ENCODE measurements around the gene SELENBP1.
"Not testable (repeated sequence)": the region's sequence is repeated elsewhere in the genome, so short reads cannot be mapped to it uniquely, and the experiment has no call there.

Gene SELENBP1

GRCh38 chr1:151372058-151372934 is at the start of gene SELENBP1:
TSS of gene SELENBP1 (minus strand) at chr1:151372705. CDS start at chr1:151372641, 64 bp downstream.
- no peak for DNase-seq (ENCODE audit: low read depth in 2 of 2)

DNA sequence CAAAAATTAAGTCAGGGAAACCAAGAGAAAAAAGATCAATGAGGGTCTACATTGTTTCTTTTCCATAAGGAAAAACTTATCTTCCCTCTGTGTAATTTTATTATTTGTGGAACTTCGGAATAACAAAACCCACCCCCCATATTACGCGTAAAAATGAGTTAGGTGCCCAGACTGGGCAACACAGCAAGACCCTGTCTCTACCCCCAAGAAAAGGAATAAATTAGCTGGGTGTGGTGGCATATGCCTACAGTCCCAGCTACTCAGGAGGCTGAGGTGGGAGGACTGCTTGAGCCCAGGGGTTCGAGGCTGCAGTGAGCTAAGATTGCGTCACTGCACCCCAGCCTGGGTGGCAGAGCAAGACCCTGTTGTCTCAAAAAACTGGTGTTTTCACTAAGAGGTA is 47.3 kb upstream of the SELENBP1 start:
- DNase-seq (ENCODE audit: low read depth in 2 of 2): no peak

DNA sequence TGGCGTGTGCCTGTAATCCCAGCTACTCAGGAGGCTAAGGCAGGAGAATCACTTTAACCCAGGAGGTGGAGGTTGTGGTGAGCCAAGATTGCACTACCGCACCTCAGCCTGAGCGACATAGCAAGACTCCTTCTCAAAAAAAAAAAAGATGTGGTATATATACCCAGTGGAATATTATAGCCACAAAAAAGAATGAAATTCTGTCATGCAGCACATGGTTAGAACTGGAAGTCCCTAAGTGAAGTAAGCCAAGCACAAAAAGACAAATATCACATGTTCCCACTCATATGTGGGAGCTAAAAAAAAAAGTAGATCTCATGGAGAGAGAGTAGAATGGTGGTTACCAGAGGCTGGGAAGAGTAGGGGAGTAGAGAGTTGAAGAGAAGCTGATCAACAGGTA is 45.6 kb upstream of the SELENBP1 start:
- no peak for DNase-seq (ENCODE audit: low read depth in 2 of 2)

DNA sequence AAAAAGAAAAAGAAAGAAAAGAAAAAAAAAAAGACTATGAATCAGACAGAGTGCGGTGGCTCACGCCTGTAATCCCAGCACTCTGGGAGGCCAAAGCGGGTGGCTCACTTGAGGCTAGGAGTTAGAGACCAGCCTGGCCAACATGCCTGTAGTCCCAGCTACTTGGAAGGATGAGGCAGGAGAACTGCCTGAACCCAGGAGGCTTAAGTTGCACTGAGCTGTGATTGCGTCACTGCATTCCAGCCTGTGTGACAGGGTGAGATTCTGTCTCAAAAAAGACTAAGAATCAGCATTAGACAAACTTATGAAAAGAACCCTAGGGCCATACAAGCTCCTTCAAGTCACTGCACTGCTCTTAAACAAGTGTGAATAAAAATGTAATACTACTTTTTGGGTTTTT is 43.7 kb upstream of the SELENBP1 start:
- no peak for DNase-seq (ENCODE audit: low read depth in 2 of 2)

- DNase-seq (ENCODE audit: low read depth in 2 of 2): no peak
These were observed 39.4 kb upstream of the SELENBP1 start for GRCh38 chr1:151411884-151412283.

GRCh38 chr1:151408891-151409290 is 36.4 kb upstream of the SELENBP1 start:
- no peak for DNase-seq (ENCODE audit: low read depth in 2 of 2)

GRCh38 chr1:151407304-151407703 is 34.8 kb upstream of the SELENBP1 start:
- DNase-seq (ENCODE audit: low read depth in 2 of 2): no peak

DNA sequence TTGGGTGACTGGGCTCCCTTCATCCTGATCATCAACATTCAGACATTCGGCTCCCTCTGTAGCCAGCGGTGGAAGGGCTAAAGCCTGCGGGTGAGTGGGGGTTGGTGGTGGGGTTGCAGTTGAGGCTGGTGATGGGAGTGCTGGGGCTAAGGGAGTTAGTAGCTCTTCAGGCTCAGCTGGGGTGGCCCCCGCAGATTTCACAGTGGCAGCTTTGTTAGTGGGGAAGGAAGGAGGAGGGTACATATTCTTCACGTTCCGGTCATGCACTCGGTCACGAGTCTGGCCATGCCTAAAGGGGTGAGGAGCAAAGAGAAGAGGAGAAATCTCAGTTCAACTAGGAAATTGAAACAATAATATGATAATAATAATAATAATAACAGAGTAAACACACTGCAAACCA is 33.7 kb upstream of the SELENBP1 start:
- no peak for DNase-seq (ENCODE audit: low read depth in 2 of 2)

DNA sequence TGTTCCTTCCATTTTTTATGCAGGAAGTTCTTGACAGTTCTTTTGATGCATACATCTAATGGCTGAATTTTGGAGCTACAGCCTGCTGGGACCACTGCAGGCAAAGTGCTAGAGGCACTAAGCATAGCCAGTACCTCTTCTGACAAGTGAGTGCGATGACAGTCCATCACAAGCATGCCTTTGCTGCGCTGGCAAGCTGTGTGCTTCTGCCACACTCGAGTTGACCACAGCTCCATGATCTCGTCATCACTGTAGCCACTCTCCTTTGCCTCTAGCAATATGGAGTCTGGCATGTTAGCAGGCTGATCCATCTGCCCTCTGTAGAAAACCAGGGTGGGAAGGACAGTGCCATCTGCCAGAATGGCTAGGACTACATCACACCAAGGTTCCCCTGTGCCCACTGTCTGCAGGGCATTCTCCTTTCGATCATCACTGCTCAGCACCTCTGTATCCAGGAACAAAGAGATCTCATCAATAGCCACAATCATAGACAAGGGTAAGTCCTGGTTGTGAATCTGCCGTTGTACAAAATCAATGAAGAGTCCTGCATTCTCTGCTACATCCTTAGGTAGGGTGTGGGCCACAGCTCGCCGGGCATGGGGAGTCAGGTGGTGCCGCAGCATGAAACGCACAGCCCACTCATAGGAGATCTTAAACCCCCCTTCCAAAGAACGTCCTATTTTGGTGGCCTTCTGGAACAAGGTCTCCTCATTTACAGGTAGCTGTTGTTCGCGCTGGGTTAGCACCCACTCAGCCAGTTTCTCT is 32.9 kb upstream of the SELENBP1 start:
- DNase-seq (ENCODE audit: low read depth in 2 of 2): no peak

DNA sequence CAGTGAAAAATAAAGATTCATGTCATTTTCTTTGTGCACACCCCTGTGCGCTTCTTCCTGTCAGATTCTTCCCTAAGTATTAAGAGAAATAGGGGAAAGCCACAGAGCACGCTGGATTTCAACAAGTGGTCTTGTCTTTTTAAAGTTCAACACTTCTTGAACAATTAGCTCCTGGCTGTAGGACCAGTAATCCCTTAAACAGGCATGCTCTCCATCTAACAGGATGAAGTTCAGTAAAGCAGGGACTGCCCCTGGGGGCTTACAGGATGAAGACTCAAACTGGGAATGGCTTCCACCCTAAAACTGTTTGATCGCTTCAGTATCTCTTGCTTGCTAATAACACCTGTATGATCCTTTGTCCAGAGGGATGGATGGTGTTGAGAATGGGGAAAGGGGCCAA is 31.1 kb upstream of the SELENBP1 start:
- no peak for DNase-seq (ENCODE audit: low read depth in 2 of 2)

DNA sequence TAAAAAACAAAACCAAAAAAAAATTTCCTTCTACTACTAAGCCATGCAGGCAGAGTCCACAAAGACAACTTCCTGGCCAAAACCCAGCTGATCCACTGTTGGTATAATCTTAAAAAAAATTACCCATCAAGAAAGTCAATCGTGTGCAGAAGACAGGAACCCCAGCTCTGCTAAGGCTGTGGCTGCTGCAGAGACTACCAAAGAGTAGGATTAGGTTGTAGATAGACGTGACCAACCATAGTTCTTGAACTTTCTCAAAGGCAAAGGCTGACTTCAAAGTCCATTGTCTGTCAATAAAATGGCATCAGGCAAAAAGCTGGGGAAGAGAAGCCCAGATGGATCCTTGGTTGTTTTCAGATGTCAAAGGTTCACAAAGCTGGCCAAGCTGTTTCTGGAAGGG is 30.3 kb upstream of the SELENBP1 start:
- DNase-seq (ENCODE audit: low read depth in 2 of 2): no peak

DNA sequence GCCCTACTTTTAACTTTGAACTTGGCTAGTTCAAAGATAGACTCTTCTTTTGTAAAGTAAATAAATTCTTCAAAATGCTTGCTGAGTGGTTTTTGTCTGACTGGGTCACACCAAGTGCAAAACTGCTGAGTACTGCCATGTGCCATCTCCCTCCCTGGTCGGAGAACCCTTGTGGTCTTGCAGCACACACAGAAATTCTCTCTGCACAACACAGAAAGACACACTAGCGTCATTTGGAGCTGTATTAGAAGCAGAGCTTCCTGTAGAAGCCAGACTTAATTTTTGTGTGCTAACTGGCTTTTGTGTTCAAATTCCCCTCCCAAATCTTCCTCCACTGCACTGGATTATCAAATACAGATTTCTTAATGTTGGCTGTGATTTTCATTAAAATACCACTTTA is 29.4 kb upstream of the SELENBP1 start:
- no peak for DNase-seq (ENCODE audit: low read depth in 2 of 2)

DNA sequence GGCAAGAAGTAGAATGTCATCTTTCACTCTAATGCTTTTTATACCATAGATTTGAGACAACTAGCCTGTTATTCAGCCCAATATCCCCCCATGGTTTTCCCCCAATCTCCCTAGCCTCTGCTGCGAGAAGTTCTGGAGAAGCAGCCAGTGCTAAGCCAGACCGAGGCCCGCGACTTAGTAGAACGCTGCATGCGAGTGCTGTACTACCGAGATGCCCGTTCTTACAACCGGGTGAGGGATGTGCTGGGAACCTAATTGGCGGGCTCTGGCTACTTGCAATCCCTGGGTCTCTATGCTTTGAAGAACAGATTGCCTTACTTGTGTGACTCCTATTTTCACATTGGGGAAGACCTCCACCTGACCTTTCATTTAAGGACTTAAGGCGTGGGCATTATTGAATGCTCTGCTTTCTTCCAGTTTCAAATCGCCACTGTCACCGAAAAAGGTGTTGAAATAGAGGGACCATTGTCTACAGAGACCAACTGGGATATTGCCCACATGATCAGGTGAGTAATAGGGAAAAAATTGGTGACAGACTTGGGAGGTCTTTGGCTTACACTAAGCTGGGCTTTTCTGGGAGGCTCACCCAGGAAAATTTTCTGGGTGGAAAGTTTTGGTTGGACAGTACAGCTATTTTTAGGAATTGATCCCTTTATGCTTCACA is 28.8 kb upstream of the SELENBP1 start:
- DNase-seq (ENCODE audit: low read depth in 2 of 2): no peak

- peak; percentile 50 to 70 for DNase-seq (ENCODE audit: low read depth in 2 of 2)
These were observed 27.0 kb upstream of the SELENBP1 start, which contains the start of gene PSMB4 for GRCh38 chr1:151399324-151400171. TSS of gene PSMB4 (plus strand) at chr1:151399573. CDS start at chr1:151399588, 15 bp downstream.

- DNase-seq (ENCODE audit: low read depth in 2 of 2): not testable (repeated sequence)
These were observed 23.8 kb upstream of the SELENBP1 start for GRCh38 chr1:151396265-151396664.

GRCh38 chr1:151393583-151393982 is 21.1 kb upstream of the SELENBP1 start:
- no peak for DNase-seq (ENCODE audit: low read depth in 2 of 2)

GRCh38 chr1:151391079-151391563 is 18.6 kb upstream of the SELENBP1 start:
- no peak for DNase-seq (ENCODE audit: low read depth in 2 of 2)

DNA sequence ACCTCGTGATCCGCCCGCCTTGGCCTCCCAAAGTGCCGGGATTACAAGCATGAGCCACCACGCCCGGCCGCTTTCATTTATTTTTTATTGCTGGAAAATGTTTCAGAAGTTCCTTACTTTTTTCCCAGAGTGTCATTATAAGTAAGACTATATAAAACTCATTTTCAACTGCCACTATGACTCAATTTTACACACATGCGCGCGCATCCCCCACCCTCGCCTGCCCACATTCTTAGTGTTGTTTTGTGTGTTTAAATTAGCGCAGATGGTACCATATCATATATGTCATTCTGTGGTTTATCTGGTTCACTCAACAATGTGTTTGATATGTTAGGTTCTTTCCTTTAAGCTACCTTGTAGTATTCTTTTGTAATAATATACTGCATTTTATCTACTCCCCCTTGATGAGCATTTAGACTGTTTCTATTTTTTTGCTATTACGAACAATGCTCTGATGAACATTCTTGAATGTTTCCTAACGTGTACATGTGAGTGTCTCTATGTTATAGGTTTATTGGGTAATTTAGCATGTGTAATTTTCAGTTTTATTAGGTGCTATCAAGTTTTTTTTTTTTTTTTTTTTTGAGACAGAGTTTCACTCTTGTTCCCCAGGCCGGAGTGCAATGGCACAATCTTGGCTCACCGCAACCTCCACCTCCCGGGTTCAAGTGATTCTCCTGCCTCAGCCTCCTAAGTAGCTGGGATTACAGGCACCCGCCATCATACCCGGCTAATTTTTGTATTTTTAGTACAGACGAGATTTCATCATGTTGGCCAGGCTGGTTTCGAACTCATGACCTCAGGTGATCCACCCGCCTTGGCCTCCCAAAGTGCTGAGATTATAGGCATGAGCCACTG is 17.9 kb upstream of the SELENBP1 start:
- DNase-seq (ENCODE audit: low read depth in 2 of 2): not testable (repeated sequence)

DNA sequence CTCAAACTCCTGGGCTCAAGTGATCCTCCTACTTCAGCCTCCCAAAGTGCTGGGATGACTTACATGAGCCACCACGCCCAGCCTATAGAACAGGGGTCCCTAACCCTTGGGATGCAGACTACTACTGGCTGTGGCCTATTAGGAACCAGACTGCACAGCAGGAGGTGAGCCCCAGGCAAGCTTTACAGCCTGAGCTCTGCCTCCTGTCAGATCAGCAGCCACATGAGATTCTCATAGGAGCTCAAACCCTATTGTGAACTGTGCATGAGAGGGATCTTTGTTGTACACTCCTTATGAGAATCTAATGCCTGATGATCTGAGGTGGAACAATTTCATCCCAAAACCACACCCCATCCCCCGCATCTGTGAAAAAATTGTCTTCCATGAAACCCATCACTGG is 13.5 kb upstream of the SELENBP1 start:
- no peak for DNase-seq (ENCODE audit: low read depth in 2 of 2)

GRCh38 chr1:151384584-151384983 is 12.1 kb upstream of the SELENBP1 start:
- no peak for DNase-seq (ENCODE audit: low read depth in 2 of 2)

Data from stimulated activated CD4-positive, alpha-beta T cell treated with anti-CD3 and anti-CD28 coated beads, Interleukin-1b, Interleukin-23, amount 100 ng/mL, for 4 hours (primary cell).